Measurements from ENCODE around the gene CDH18.

- TF ChIP-seq, protein P1, sequence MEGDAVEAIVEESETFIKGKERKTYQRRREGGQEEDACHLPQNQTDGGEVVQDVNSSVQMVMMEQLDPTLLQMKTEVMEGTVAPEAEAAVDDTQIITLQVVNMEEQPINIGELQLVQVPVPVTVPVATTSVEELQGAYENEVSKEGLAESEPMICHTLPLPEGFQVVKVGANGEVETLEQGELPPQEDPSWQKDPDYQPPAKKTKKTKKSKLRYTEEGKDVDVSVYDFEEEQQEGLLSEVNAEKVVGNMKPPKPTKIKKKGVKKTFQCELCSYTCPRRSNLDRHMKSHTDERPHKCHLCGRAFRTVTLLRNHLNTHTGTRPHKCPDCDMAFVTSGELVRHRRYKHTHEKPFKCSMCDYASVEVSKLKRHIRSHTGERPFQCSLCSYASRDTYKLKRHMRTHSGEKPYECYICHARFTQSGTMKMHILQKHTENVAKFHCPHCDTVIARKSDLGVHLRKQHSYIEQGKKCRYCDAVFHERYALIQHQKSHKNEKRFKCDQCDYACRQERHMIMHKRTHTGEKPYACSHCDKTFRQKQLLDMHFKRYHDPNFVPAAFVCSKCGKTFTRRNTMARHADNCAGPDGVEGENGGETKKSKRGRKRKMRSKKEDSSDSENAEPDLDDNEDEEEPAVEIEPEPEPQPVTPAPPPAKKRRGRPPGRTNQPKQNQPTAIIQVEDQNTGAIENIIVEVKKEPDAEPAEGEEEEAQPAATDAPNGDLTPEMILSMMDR (IDR thresholded peaks at IDR 0.05) = no peak
- no peak for TF ChIP-seq POLR2AphosphoS5 (IDR thresholded peaks at IDR 0.05)
Observed at GRCh38 chr5:19920761-19921160, 67.2 kb downstream of the CDH18 start.
